GM23338 (cell line): ENCODE data around the gene TM9SF4. TPM values are rescaled to one million over a fixed set of nuclear protein-coding genes. Genes with fewer than 3 reads are reported as not detected.

Experiments used
- ATAC-seq: fragments of 200-7000 bp; cut with Tn5 transposase; 3 replicates; pipeline ENCODE4 v1.9.1; 2020
- DNase-seq: peaks from one replicate; pipeline ENCODE4 v3.0.0-alpha.2; 2015; ENCODE audit warnings: low spot score
- H2AFZ ChIP-seq: fragments of 200-600 bp; sonication (generic); 2 replicates; pipeline ENCODE4 v1.8.0; 2016; ENCODE audit warnings: antibody characterized with exemption, mild to moderate bottlenecking, moderate library complexity
- H3F3A ChIP-seq: fragments of 200-600 bp; sonication (generic); replicated peaks from 2 replicates; pipeline ENCODE4 v1.8.0; 2017; ENCODE audit warnings: antibody characterized with exemption, mixed run types, low read depth
- H3K27ac ChIP-seq: fragments of 200-600 bp; sonication (generic); 2 replicates; pipeline ENCODE4 v1.6.1; 2016; ENCODE audit warnings: low read depth
- H3K27me3 ChIP-seq: fragments of 200-600 bp; sonication (generic); 2 replicates; pipeline ENCODE4 v1.8.0; 2016; ENCODE audit warnings: mild to moderate bottlenecking, mixed run types, moderate library complexity; ENCODE audit not compliant: insufficient read depth
- H3K36me3 ChIP-seq: fragments of 200-600 bp; sonication (generic); 2 replicates; pipeline ENCODE4 v1.8.0; 2016; ENCODE audit warnings: mild to moderate bottlenecking; ENCODE audit not compliant: insufficient read depth
- H3K4me1 ChIP-seq: fragments of 200-600 bp; sonication (generic); 2 replicates; pipeline ENCODE4 v1.8.0; 2016; ENCODE audit warnings: mild to moderate bottlenecking, moderate library complexity; ENCODE audit not compliant: insufficient read depth
- H3K4me2 ChIP-seq: fragments of 200-600 bp; sonication (generic); 2 replicates; pipeline ENCODE4 v1.7.1; 2017; ENCODE audit warnings: mixed run types
- H3K4me3 ChIP-seq: fragments of 200-600 bp; sonication (generic); 2 replicates; pipeline ENCODE4 v1.6.1; 2016; ENCODE audit warnings: mixed run types
- H3K79me2 ChIP-seq: fragments of 200-600 bp; sonication (generic); replicated peaks from 2 replicates; pipeline ENCODE4 v1.8.0; 2017; ENCODE audit warnings: mild to moderate bottlenecking; ENCODE audit not compliant: insufficient read depth
- H3K9me2 ChIP-seq: fragments of 200-600 bp; sonication (generic); 2 replicates; pipeline ENCODE4 v1.8.0; 2017; ENCODE audit not compliant: insufficient read depth
- H4K20me1 ChIP-seq: fragments of 200-600 bp; sonication (generic); replicated peaks from 2 replicates; pipeline ENCODE4 v1.8.0; 2017; ENCODE audit warnings: mild to moderate bottlenecking; ENCODE audit not compliant: insufficient read depth
- H3K27ac Mint-ChIP-seq: 2 replicates; pipeline ENCODE4 v1.8.0; 2020; ENCODE audit warnings: inconsistent platforms, mild to moderate bottlenecking, moderate library complexity, mixed read lengths
- H3K27me3 Mint-ChIP-seq: 3 replicates; pipeline ENCODE4 v1.8.0; 2022; ENCODE audit warnings: low read depth, mild to moderate bottlenecking, moderate library complexity, mixed read lengths, inconsistent platforms; ENCODE audit not compliant: insufficient read depth, poor library complexity
- H3K36me3 Mint-ChIP-seq: 3 replicates; pipeline ENCODE4 v1.8.0; 2021; ENCODE audit warnings: low read depth, mild to moderate bottlenecking, inconsistent platforms, moderate library complexity, mixed read lengths
- H3K4me1 Mint-ChIP-seq: 3 replicates; pipeline ENCODE4 v1.8.0; 2020; ENCODE audit warnings: mild to moderate bottlenecking, inconsistent platforms, mixed read lengths
- H3K4me3 Mint-ChIP-seq: 3 replicates; pipeline ENCODE4 v1.8.0; 2021; ENCODE audit warnings: moderate library complexity, mild to moderate bottlenecking, inconsistent platforms, mixed read lengths
- H3K9me3 Mint-ChIP-seq: 3 replicates; pipeline ENCODE4 v1.8.0; 2020; ENCODE audit warnings: moderate library complexity, mild to moderate bottlenecking, inconsistent platforms, mixed read lengths
- CREB1 ChIP-seq: fragments of 250-450 bp; sonication (Bioruptor Pico); IDR thresholded peaks from 2 replicates; pipeline ENCODE4 v1.5.0; 2020; ENCODE audit warnings: low read depth, mild to moderate bottlenecking, moderate library complexity
- ETS1 ChIP-seq: IDR thresholded peaks from 2 replicates; pipeline ENCODE4 v1.6.1; 2016; ENCODE audit warnings: antibody characterized with exemption
- EZH2 ChIP-seq: fragments of 200-600 bp; sonication (generic); IDR thresholded peaks from one replicate; pipeline ENCODE4 v1.8.0; 2017; ENCODE audit warnings: antibody characterized with exemption, mild to moderate bottlenecking, low read depth; ENCODE audit not compliant: unreplicated experiment
- EZH2phosphoT487 ChIP-seq: fragments of 200-600 bp; sonication (generic); IDR thresholded peaks from one replicate; pipeline ENCODE4 v1.8.1; 2018; ENCODE audit warnings: antibody characterized with exemption; ENCODE audit not compliant: unreplicated experiment
- JUNB ChIP-seq: IDR thresholded peaks from one replicate; pipeline ENCODE4 v1.6.1; 2016; ENCODE audit warnings: antibody characterized with exemption; ENCODE audit not compliant: unreplicated experiment
- REST ChIP-seq: IDR thresholded peaks from one replicate; pipeline ENCODE4 v1.6.1; 2018; ENCODE audit warnings: antibody characterized with exemption; ENCODE audit not compliant: unreplicated experiment
- ZNF462 ChIP-seq: fragments of 250-450 bp; sonication (Bioruptor Pico); IDR thresholded peaks from 2 replicates; pipeline ENCODE4 v1.5.0; 2020; ENCODE audit warnings: mild to moderate bottlenecking, moderate library complexity
- polyA plus RNA-seq: library from polyadenylated mRNA; unstranded; fragments of >200 nt; fragmentation: Nextera tagmentation; extraction: Ambion mirVana; gene quantifications from 2 replicates; pipeline ENCODE4 v1.2.1, GENCODE V29; 2016
- total RNA-seq: library from RNA; depleted of rRNA; stranded (reverse); fragments of >200 nt; shearing (Covaris generic); gene quantifications from 2 replicates; pipeline ENCODE4 v1.2.3, GENCODE V29; 2014

The TM9SF4 gene
- total and polyA plus RNA-seq, 2 experiments from 2014 or later: 20.4 to 52.6 TPM

GRCh38 chr20:32203356-32204204, 94.1 kb downstream of the TM9SF4 start:
- H3K36me3 ChIP-seq: peaks cover 35% of the 10 kb centered on the region
- H2AFZ ChIP-seq: no peak overlapping the region
- H3K4me2 ChIP-seq: peak overlapping the region; percentile 44
- no peaks in the 10 kb centered on the region for H3K27me3 ChIP-seq
- H3K9me2 ChIP-seq: no peaks in the 10 kb centered on the region
- peaks cover 46% of the 10 kb centered on the region for H3K36me3 Mint-ChIP-seq
- TF ChIP-seq ETS1 (no peak), ZNF462 (no peak), EZH2phosphoT487 (no peak), REST (no peak), EZH2 (no peak), JUNB (no peak), CREB1 (no peak)
- H3F3A ChIP-seq: peaks cover 24% of the 10 kb centered on the region; the same call in 1 of the 2 replicates
- no peaks in the 10 kb centered on the region for H3K9me3 Mint-ChIP-seq
- H3K27ac Mint-ChIP-seq: peak overlapping the region; percentile 74
- H3K4me3 Mint-ChIP-seq: no peak overlapping the region; the same call in 2 of the 3 replicates
- peaks cover 72% of the 10 kb centered on the region for H4K20me1 ChIP-seq
- ATAC-seq (no peak), DNase-seq (no peak)
- H3K27me3 Mint-ChIP-seq: peaks cover 8% of the 10 kb centered on the region
- peaks cover 49% of the 10 kb centered on the region for H3K4me1 Mint-ChIP-seq
- H3K4me1 ChIP-seq: peaks cover 44% of the 10 kb centered on the region
- H3K27ac ChIP-seq: peak overlapping the region; percentile 78
- peaks cover 96% of the 10 kb centered on the region for H3K79me2 ChIP-seq
- 0 out of 2 replicates have a peak overlapping the region, but pooled peaks have one; percentile 17 for H3K4me3 ChIP-seq
